OCI-M1 (cell line): Measurements from ENCODE around the gene CAVIN1.
A peak's percentile ranks its signal among the peaks of the same experiment; 100 is the strongest.
"Not testable (repeated sequence)": the region's sequence is repeated elsewhere in the genome, so short reads cannot be mapped to it uniquely, and the experiment has no call there.

Experiments used
- DNase-seq: peaks from one replicate; lab custom pipeline; 2025; lab: John Stamatoyannopoulos, UW

The CAVIN1 gene

GRCh38 chr17:42422958-42423712, at the start of gene CAVIN1:
TSS of gene CAVIN1 (minus strand) at chr17:42423256. CDS start at chr17:42423097, 159 bp downstream.
- DNase-seq = peak; percentile 36

- no peak for DNase-seq
These were observed 44.8 kb upstream of the CAVIN1 start for GRCh38 chr17:42467889-42468288.

- DNase-seq = no peak
These were observed 40.9 kb upstream of the CAVIN1 start for GRCh38 chr17:42463976-42464400.

GRCh38 chr17:42460371-42460770, 37.3 kb upstream of the CAVIN1 start:
- DNase-seq = no peak

- DNase-seq = peak; percentile 90
These were observed 36.8 kb upstream of the CAVIN1 start for GRCh38 chr17:42459801-42460281.

- peak; percentile 77 for DNase-seq
These were observed 36.3 kb upstream of the CAVIN1 start for GRCh38 chr17:42459256-42459800.

GRCh38 chr17:42458497-42459255, 35.6 kb upstream of the CAVIN1 start, which contains the start of gene ATP6V0A1:
TSS of gene ATP6V0A1 (plus strand) at chr17:42458878. CDS start at chr17:42460895, 2,017 bp downstream.
- DNase-seq = peak; percentile 95

GRCh38 chr17:42457107-42457792, 34.2 kb upstream of the CAVIN1 start:
- DNase-seq = peak; percentile 60

- peak; percentile 94 for DNase-seq
These were observed 33.4 kb upstream of the CAVIN1 start for GRCh38 chr17:42456223-42457106.

- not testable (repeated sequence) for DNase-seq
These were observed 31.9 kb upstream of the CAVIN1 start for GRCh38 chr17:42454987-42455386.

- peak; percentile 87 for DNase-seq
These were observed 30.4 kb upstream of the CAVIN1 start for GRCh38 chr17:42453439-42453838.

- not testable (repeated sequence) for DNase-seq
These were observed 28.2 kb upstream of the CAVIN1 start for GRCh38 chr17:42451270-42451669.

- DNase-seq = not testable (repeated sequence)
These were observed 26.8 kb upstream of the CAVIN1 start for GRCh38 chr17:42449838-42450237.

- not testable (repeated sequence) for DNase-seq
These were observed 26.1 kb upstream of the CAVIN1 start for GRCh38 chr17:42449176-42449575.

GRCh38 chr17:42442196-42442565, 19.1 kb upstream of the CAVIN1 start:
- DNase-seq = no peak

- no peak for DNase-seq
These were observed 18.5 kb upstream of the CAVIN1 start for GRCh38 chr17:42441371-42442195.

GRCh38 chr17:42438600-42439567, 15.8 kb upstream of the CAVIN1 start:
- DNase-seq = peak; percentile 65

- no peak for DNase-seq
These were observed 13.3 kb upstream of the CAVIN1 start for GRCh38 chr17:42436391-42436790.

- DNase-seq = no peak
These were observed 8.7 kb upstream of the CAVIN1 start for GRCh38 chr17:42431758-42432161.
